NCI-H1417 (cell line): Measurements from ENCODE around the gene DLK1.

Experiments used
- DNase-seq, 3 experiments: peaks; one replicate each; lab custom pipeline; 2025; lab: John Stamatoyannopoulos, UW

DLK1 gene

GRCh38 chr14:100693877-100694578 is 32.7 kb upstream of the DLK1 start:
- DNase-seq: no peak

- DNase-seq: no peak
Observed at GRCh38 chr14:100694579-100695422, 31.9 kb upstream of the DLK1 start.

GRCh38 chr14:100695423-100695738 is 31.3 kb upstream of the DLK1 start:
- DNase-seq: peak in 2 of 3 experiments; percentile 11 to 60

DNA sequence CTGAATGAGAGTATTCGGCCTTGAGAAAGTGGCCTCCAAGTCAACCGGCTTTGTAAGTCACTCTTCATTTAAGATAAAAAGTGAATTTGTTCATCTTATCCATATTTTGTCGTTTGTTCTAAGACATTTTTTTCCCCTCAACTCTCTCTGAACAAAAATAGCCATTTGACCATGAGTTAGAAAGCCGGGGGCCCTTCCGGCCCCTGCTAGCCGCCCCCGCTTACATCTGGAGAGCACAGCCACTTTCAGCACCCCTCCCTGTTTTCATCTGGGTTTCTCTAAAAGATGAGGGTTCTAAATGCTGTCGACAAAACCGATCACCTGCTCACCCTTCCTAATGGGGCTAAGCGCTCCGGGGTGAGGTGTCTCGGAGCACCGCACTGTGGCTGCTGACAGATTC is 30.7 kb upstream of the DLK1 start:
- DNase-seq: no peak

- no peak for DNase-seq
Observed at GRCh38 chr14:100696590-100696989, 30.1 kb upstream of the DLK1 start.

GRCh38 chr14:100698066-100698465 is 28.6 kb upstream of the DLK1 start:
- no peak for DNase-seq

GRCh38 chr14:100698666-100699448 is 27.8 kb upstream of the DLK1 start:
- DNase-seq: no peak

- no peak for DNase-seq
Observed at GRCh38 chr14:100701314-100701713, 25.4 kb upstream of the DLK1 start.

DNA sequence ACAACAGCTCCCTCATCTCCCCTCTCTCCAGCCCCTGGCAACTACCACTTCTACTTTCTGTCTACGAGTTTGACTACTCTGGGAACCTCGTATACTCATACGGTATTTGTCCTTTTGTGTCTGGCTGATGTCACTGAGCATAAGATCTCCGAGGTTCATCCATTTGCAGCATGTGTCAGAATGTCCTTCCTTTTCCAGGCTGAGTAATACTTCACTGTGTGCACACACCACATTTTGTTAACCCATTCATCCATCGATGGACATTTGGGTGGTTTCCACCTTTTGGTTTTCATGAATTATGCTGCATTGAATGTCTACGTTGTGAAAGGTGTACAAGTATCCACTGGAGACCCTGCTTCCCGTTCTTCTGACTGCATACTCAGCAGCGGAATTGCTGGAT is 24.1 kb upstream of the DLK1 start:
- no peak for DNase-seq

GRCh38 chr14:100703386-100704220 is 23.1 kb upstream of the DLK1 start:
- no peak for DNase-seq

GRCh38 chr14:100706200-100706599 is 20.5 kb upstream of the DLK1 start:
- DNase-seq: no peak

GRCh38 chr14:100706860-100707259 is 19.8 kb upstream of the DLK1 start:
- DNase-seq: no peak

- peak; percentile 11 to 53 (median 13) for DNase-seq
Observed at GRCh38 chr14:100708425-100709288, 18.0 kb upstream of the DLK1 start.

GRCh38 chr14:100709289-100710284 is 17.1 kb upstream of the DLK1 start:
- no peak for DNase-seq

GRCh38 chr14:100710391-100710790 is 16.3 kb upstream of the DLK1 start:
- no peak for DNase-seq

DNA sequence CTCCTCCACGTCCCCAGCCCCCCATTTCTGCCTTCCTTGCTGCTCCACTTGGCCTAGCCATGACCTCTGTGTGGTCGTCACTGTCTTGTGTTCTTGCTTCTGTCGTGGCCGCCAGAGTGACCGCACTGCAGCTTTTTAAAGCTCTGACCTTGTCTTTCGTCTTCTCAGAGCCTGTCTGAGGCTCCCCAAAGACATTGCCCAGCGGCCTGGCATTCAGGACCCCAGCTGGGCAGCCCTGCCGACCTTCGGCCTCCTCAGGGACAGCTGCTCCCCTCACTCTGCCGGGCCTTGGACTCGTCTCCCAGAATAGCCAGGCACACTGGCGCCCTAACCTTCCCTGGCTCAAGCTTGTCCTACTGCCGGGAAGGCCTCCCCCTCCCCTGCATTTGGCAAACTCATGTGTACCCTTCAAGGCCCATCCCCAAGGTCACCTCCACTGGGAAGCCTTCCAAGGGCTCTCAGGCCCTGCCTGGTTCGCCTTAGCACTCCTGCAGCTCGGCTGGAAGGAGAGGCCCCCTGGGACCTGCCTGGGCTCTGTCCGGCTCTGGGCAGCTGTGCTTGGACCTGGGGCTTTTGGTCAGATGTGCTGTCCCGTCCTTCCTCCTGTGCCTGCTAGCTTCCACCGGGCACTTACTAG is 15.7 kb upstream of the DLK1 start:
- no peak for DNase-seq

DNA sequence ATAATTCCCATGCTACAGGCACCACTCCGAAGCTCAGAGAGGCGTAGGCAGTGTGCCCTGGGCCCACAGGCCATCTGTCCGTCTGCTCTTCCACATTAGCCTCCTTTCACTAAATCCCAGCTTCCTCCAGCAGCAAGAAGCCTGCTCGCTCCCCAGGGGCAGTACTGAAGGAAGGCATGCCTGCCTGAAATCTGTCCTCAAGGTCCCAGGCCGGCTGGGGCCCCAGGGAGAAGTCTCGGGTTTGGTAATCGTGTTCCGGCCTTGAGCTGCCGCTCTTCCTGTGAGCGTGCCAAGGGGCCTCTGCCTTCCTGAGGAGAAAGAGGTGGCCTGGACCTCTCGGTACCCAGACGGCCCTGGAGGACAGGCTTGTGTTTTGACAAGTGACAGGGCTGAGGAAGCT is 15.2 kb upstream of the DLK1 start:
- no peak for DNase-seq

DNA sequence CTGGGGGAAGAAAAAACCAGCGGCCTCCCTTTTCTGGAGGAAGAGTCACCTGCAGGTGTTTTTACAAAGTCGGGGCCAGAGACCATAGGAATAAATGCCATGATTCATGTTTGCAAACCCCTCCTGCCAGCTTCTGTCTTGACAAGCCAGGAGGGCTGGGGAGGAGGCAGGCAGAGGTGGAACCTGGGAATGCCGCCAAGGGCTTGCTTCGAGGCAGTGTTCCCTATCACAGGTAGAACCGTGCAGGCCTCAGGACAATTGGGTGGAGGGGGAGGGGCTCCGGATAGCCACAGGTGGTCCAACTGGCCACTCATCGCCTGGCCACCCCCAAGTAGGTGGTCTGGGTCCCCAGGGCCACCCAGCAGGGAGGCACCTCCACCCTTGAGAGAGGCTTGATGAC is 14.2 kb upstream of the DLK1 start:
- DNase-seq: no peak

GRCh38 chr14:100713705-100714104 is 13.0 kb upstream of the DLK1 start:
- DNase-seq: no peak
